ENCODE measurements around the gene FMOD.

The FMOD gene

DNA sequence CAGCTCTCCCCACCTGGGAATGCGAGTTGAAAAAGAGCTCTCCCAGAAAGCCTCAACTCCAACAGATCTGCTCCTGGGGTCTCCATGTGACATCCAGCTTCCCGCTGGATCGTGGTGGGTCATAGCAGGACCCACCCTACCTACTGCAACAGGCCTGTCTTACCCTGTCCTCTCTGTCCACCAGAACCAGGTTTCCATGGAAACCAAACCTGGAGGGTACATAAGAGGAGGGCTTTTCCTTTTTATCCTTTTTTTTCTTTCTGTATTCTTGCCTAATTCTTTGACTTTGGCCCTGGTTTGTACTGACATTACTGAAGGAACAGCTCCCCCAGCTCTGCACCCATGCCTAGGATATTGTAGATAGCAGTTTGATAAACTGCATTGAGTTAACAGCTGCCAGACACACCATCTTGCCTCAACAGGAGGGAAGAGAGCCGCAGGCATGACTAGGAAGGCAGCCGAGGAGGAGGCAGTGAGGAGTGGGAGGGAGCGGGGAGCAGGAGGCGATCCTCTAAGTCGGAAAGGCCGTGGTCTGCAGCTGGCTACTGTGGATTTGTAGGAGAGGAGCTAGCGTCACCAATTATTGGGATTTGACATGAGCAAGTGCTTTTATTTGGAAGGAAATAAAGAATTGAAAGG is 9.7 kb upstream of the FMOD start:
- no peak for DNase-seq

DNA sequence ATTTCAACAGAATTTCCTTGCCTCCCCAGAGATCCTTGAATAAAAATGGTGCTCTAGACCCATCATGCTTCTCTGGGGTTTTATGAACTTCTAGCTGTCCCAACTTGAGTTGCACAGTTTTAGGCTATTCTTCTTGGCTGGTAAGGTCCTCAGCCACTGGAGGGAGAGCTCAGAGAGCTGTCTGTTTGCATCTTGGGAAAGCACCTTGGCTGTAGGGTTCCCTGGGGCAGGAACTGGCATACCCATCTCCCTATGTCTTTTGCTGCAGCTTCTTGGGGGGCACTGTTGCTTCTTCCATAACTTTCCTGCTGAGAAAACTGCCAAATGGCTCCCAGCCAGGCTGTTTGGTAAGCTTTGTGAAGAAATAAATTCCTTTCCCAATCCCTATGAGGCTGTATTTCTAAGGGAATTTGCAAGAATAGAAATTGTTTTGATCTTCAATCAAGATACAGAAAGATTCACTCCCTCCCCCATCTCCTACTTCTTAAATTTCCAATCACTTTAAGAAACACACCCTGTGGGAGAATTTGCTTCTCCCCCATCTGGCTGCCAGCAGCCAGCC is 8.2 kb upstream of the FMOD start:
- no peak for DNase-seq

DNA sequence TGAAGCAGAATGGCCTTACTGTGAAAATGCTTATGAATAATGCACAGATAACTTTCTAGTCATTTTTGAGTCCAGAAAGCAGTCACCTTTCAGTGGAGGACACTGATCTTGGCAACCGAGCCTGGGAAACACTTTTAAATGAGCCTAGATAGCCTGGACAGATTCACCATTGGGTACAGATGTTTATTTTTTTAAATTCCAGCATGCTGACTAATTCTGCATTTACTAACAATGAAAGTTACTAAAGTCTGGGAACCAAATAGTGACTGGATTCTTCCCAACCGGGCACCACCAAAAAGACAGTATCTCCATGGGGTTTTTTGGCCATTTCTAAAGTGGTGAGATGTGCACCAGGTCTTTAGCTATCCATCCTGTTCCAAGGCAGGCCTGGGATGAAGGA is 3.3 kb upstream of the FMOD start:
- DNase-seq, result no peak

DNA sequence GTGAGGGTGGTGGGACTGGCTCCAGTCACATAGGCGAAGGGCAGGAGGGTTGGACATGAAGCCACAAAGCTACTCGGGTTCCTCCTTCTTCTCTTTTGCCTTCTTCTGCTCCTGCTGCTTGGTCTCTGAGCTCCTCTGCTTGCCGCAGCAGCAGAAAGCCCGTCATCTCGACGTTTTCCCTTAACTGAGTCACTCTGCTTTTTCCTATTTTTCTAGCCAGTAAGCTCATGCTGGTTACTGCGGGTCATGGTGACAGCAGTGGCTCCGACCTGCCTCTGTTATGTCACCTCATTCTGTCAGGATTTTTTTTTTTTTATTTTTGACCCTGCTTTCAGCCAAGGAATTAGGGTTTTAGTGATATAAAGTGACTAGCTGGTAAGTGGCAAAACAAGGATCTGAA is 2.6 kb upstream of the FMOD start:
- DNase-seq, result no peak

DNA sequence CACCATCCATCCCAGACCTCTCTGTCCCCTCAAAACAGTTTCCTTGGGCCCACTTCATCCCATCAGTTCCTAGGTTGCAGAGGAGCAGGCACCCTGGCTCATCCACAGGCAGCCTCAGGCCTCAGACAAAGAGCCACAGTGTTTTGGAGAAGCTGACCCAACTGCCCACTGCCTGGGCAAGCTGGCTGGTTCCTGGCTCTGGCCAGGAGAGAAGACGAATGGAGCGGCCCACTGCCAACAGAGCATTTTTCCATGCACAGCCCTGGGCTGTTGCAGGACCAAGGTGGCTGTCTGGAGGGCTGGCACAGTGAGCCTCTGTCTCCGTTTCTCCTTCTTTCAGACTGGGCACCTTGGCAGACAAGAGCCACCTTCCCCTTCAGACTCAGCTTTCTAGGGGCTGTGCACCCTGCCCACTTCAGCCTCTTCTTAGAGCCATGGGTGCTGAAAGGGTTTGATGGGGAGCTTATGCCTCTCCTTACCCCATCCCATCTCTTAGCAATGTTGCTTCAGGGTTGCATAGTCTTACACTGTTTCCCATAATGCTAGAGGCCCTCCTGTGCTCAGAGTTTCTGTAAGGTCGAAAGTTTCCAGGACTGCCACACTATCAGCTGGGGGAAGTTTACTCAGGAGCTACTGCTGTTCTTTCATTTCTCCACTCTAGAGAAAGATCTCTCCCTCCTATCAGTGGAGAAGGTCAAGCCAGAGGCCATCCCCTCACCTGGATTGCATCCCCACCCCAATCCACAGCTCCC is 973 bp downstream of the FMOD start:
- DNase-seq, result no peak

DNA sequence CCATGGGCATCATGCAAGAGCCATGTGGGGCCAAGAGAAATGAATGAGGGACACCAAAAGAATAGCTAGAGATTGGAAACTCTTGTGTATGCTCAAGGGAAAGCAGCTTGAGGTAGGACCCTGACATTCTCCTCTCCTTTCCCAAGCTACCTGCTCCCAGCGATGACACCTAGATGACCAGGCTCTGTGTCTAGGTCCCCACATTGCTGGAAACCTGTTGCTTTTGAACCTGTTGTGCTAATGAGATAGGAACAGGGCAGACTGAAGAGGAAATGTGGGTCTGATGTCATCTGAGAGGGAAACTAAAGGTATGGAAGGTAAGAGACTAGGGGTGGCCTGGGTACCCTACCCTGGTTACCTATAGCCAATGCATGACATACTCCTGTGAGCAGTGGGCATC is 1.8 kb downstream of the FMOD start:
- DNase-seq, result no peak

DNA sequence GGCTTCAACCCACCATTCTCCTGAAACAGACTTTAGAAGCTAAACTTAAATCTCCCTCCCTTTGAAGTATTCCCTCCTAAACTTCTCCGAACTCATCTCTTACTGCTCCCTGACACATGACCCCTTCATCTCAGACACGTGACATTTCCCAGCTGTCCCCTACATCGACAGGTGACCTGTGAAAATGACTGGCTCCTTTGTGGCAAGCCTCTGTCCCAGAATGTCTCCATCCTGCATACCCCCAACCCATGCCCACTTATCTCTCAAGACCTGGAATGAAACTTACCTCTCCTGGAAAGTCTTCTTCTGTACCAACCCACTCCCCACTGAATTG is 4.2 kb downstream of the FMOD start:
- DNase-seq, result no peak

DNA sequence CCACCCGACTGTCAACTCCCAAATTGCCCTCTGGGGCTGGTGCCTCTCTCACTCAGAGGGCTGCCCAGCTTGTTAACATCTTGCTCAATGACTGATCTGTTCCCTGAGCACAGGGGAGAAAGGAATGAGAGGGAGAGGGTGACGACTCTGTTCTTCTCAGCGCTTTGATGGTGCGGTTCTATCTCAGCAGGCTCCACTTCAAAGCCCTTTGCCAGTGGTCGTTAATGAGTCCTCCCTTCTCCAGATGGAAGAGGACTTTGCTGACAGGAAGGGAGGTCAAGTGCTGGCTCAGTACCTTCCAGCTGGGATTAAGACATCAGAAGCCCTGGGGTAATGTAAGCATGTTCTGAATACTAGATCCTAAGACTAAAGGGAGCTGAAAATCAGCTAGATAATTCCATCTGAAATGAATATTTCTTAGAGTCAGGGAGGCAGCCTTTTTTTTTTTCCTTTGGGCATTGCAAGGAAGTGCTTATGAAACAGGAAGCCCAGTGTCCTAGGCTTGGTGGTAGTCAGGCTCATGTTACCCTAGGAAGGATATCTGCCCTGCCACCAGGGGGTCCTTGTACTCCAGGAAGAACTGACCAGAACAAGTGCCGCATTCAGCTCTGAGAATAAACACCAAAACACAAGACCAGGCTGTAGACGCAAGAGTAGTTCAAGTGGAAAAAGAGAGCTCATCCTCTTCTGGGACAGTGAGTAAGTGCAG is 4.7 kb downstream of the FMOD start:
- DNase-seq, result no peak

DNA sequence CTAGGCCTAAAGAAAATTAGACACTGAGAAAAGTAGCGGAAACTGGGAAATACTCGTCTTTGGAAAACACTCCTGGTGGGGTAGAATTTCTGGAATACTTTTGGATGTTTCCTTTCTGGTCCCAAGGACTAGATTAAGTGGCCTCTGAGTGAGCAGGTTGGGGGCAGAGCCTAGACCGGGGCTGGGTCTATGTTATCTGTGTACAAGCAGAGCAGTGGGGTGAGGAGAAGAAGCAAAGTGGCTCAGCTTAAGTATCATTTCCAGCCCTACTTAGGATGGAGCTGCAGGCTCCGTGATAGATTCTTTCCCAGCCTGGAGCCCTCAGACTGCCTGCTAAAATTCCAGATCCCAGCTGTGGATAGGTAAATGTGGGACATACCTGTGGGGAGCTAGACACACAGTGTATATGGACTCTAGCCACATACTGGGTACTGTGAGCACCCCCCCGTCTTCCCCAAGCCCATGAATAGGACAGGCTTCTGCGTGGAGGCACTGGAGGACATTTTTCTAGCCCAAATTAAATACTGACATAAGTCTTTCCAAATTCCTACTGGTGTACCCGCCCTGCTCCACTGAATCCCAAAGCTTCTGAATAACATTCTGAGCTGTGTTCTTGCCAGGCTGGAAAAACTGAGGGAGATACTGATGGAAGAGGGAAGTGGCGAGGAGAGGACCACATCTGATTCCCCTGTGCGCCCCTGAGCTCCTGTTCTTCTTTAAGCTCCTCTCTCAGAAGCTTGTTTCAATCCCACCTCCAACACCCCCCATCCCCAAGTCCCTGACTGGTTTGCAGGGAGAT is 6.8 kb downstream of the FMOD start:
- no peak for DNase-seq

DNA sequence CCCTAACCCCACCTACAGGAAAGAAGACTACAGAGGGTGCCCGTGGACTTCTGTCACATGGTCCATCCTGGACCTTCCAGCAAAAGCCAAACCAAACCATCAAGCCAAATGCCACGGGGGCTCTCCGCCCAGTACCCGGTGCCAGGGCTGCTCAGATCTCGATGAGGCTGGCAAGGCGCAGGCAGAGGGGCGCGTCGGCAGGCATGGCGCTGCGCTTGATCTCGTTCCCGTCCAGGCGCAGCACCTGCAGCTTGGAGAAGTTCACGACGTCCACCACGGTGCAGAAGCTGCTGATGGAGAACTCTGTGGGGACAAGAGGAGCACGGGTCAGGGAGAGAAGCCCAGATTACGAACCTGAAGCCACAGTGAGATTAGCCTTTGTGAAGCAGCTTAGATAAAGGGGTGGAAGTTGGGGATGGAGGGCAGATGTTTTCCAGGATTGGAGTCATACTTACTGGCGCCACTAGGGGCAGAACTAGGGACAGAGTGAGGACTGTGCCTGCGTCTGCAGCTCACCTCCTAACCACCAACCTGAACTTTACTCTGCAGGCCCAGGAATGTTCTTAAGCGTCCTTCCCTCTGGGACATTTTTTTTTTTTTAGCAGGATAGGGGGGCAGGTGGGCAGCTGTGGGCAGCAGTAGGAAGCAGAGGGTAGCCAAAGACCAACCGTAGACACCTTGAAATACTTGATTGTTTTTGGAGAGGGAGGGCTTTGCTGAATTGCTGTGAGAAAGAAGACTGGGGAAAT is 8.6 kb downstream of the FMOD start:
- peak; percentile 41 for DNase-seq

DNA sequence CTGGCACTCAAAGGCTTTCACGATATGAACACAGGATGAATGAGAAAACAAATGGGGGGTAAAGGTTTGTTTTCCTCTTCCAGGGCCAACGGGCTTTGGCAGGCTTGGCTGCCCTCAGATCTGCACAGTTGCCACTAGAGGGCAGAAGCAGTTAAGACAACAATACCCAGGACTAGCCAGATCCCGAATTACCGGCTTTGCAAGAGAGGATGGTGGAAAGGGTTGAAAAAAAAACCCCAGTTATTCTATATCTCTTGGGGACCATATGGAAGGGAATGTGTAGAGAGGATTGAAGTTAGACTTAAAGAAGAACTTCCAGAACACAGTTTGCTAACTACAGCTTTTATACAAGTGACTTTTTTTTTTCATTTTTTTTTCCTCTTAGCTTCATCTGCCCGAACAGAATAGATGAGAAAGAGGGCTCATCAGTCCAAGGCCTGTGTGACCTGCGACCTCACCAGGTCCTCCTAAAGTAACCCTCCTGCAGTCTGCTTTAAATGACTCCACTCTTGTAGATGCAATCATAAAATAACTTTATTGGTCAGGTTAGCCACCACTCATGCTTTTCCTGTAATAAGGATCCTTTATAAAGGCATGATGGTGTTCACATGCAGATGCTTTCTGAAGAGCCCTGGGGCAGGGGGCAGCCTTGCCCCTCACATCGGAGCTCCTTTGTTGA is 10.7 kb downstream of the FMOD start:
- peak; percentile 74 for DNase-seq

DNA sequence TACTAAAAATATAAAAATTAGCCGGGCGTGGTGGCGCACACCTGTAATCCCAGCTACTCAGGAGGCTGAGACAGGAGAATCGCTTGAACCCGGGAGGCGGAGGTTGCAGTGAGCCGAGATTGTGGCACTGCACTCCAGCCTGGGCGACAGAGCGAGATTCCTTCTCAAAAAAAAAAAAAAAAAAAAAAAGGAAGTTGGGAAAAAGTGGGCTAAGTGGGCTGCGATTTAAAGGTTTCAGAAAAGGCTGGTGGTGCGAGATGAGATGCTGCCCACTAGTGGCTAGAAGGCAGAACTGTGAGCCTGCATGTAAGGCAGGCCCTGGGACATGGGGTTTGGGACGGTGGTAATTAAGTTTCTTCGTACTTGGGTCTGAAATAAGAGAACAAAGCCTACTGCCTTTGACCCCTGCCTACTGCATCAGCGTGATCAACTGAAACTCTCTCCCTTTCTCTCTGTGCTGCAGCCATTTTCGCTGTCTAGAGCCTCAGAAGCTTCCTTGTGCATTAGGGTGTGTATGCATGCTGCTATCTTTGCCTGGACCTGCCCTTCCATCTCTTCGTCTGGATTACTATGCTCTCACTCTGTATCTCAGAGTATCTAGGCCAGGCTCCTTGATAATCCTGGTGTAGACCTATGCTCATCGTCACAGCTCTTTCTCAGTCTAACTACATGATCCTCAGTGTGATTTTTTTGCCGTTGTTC is 12.4 kb downstream of the FMOD start:
- DNase-seq, result peak; percentile 45

DNA sequence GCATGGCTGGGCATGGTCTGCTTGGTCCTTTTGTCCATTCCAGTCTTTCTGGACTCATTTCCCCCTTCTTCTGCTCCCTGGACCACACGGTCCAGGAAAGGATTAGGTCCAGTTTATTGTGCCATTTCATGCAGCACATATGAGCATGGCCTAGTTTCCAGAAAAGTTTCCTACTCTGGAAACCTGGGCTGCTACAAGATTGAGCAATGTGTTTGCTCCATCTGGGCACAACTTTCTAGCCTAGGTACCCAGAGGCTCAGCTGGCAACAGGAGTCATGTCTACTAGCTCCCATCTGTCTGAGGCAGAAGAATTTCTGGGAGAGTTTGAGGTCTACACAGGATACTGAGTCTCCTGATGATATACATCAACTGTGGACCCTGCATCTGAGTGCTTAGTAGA is 14.8 kb downstream of the FMOD start:
- DNase-seq, result no peak

DNA sequence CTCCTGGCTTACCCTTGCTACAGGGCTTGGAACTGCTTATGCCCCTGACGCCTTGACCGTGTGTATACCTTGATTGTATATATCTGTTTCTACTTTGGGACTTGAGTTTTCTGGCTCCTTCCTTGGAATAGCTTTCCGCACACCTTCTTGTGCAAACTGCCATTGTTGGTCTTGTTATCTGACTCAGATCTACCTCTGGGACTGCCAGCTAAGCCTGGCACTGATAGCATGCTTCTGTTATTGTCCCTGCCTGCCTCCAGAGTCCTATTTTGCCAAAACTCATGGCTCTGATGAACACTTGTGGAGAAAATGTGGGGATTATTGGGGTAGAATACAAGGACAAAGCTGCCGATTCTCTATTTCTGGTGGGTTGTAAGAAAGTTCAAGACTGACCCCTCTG is 15.4 kb downstream of the FMOD start:
- DNase-seq, result no peak

DNA sequence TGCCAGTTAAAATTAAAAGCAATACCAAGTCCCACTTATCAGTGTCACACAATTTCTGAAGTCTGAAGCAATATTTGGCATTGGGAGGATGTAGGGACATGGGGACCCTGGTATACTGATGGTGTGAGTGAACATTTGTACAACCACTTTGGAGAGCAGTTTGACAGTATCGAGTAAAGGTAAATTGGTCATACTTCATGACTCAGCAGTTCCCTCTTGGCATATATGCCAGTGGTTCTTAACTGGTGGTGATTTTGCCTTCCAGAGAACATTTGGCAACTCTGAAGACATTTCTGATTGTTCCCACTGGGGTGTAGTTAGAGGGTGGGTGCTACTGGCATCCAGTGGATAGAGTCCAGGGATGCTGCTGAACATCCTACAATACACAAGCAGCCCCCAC is 19.7 kb downstream of the FMOD start:
- no peak for DNase-seq

DNA sequence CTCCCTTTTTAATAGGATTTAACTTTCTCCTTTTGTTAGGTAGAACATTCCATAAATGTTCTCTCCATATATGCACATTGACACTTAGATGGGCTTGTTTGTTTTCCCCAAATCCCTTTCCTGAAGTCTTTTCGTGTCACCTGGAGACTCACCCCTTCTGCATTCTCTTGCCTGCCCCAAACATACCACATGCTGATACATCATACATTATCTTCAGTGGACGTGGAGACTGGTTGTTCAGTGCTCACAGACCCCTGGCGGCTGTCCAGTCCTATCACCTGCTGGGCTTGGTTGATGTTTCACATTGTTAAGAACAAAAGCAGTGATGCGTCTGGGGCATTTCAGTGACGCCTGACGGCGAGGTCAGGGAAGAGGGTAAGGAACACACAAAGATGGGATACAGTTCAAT is 22.2 kb downstream of the FMOD start:
- no peak for DNase-seq

DNA sequence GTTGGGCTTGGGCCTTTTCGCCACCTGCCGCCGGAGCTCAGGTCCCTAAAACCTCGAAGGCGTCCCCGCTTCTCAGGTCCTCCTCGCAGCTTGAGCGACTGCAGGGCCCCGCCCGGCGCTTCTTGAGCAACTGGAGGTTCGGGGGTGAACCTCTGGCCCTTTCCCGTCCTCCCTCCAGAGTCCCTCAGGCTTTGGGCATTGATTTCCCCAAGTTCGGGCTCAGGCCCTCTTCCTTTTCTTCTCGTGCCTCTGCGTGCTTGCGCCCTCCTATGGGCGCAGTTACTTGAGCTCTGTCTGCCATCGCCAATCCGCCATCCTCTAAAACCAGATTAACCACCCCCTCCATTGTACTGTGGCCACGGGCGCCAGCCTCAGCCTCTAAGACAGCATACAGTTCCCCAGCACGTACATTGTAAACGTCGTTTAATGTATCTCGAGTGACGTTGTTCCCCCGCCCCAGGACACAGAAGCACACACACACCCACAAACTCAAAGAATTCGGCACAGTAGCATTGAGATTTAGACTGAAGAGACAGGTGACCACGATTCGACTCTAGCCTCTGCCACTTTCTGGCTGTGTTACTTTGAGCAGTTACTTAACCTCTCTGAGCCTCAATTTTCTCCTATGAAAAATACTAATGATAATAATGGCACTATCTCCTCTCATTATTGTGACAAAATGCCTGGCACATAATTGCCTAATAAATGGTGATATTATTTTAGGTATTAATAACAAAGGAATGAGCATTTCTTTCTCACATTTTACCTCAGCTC is 23.1 kb downstream of the FMOD start:
- peak; percentile 66 for DNase-seq

DNA sequence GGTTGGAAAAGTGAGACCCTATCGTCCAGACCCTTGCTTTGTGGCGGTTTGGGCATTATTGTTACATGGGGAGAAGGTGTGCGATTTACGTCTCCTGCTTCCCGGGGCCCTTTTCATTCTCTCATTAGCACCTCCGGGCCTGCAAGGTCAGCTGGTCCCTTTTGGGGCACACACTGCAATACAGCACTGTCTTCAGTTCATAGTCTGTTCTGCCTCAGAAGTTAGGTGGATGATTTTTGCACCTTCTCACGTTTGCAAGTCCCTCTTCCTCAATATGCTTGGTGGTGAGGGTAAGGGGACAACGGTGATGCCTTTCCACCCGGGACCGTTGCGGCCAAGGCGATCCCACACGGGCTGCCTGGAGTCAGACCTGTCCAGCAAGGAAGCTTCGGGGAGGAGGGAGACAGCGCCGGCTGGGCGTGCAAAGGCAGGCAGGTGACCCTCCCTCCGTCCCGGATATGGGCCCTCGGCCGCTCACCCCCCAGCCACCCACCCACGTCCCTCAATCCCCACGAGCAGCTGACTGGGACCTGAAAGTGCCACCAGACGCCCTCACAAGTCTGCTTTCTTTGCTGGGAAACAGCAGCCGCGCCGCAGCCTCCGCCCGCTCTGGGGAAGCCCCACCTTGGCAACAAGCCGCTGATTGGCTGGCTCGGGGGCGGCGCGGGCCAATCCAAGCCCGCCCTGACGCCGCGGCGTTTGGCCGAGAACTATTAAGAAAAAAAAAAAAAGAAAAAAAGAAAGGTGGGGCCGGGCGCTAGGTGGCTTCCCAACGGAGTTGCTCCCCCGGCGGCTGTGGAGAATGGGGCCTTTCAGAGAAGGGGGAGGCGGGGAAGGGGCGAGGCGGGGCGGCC is 23.9 kb downstream of the FMOD start:
- DNase-seq, result peak; percentile 94

DNA sequence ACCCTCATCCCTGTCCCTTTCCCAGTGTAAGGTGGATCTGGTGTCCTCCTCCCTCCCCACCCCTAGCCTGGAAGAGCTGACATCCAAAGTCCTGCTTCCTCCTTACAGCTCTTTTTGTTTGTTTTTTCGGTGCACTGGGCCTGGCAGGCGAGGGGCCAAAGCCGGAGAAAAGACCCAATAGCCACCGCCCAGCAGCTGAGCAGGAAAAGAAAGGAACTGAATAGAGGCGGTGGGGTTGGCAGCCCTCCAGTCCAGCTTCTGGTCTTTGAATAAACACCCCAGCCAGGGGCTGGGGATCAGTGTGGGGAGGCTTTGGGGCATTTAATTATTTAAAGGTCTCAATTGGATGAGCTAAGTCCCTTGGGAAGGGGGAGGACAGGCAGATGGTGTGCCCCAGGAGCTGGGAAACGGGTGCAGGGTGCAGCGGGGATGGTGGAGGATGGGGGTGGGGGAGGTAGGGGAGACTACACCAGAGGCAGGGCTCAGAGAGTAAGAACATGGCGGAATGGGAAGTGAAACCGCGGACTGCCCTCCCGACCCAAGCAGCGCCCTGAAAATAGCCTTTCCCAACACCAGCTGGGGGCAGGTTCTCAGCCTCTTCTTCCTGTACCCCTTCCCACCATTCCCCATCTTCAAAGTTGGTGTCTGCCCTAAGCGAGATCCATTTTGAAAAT is 25.4 kb downstream of the FMOD start:
- DNase-seq, result no peak
